Neural cell (in vitro differentiated cells): Measurements from ENCODE around the gene XG.

Source experiments
- EP300 ChIP-seq: fragments of 450-650 bp; conservative IDR thresholded peaks from 2 replicates; pipeline ENCODE4 v1.6.1; 2014; ENCODE audit warnings: antibody characterized with exemption, mild to moderate bottlenecking, moderate library complexity; ENCODE audit not compliant: poor library complexity, severe bottlenecking
- MXI1 ChIP-seq: fragments of 450-650 bp; conservative IDR thresholded peaks from 2 replicates; pipeline ENCODE4 v1.6.1; 2014; ENCODE audit warnings: antibody characterized with exemption, mild to moderate bottlenecking; ENCODE audit not compliant: poor library complexity, severe bottlenecking
- POLR2AphosphoS5 ChIP-seq: IDR thresholded peaks from 2 replicates; pipeline ENCODE4 v1.6.1; 2012
- RAD21 ChIP-seq: fragments of 450-650 bp; conservative IDR thresholded peaks from 2 replicates; pipeline ENCODE4 v1.6.1; 2014; ENCODE audit warnings: antibody characterized with exemption, mild to moderate bottlenecking, moderate library complexity
- TF ChIP-seq, protein P1 (sequence below): IDR thresholded peaks from 2 replicates; pipeline ENCODE4 v1.6.1; 2012; ENCODE audit warnings: borderline replicate concordance
- TF ChIP-seq, protein P2 (sequence below): fragments of 450-650 bp; IDR thresholded peaks from 2 replicates; pipeline ENCODE4 v1.5.1; 2014; ENCODE audit warnings: antibody characterized with exemption, mild to moderate bottlenecking, moderate library complexity; ENCODE audit not compliant: poor library complexity, severe bottlenecking

- TF ChIP-seq EP300 (no peak), MXI1 (no peak), RAD21 (no peak), POLR2AphosphoS5 (no peak)
- TF ChIP-seq, protein P1, sequence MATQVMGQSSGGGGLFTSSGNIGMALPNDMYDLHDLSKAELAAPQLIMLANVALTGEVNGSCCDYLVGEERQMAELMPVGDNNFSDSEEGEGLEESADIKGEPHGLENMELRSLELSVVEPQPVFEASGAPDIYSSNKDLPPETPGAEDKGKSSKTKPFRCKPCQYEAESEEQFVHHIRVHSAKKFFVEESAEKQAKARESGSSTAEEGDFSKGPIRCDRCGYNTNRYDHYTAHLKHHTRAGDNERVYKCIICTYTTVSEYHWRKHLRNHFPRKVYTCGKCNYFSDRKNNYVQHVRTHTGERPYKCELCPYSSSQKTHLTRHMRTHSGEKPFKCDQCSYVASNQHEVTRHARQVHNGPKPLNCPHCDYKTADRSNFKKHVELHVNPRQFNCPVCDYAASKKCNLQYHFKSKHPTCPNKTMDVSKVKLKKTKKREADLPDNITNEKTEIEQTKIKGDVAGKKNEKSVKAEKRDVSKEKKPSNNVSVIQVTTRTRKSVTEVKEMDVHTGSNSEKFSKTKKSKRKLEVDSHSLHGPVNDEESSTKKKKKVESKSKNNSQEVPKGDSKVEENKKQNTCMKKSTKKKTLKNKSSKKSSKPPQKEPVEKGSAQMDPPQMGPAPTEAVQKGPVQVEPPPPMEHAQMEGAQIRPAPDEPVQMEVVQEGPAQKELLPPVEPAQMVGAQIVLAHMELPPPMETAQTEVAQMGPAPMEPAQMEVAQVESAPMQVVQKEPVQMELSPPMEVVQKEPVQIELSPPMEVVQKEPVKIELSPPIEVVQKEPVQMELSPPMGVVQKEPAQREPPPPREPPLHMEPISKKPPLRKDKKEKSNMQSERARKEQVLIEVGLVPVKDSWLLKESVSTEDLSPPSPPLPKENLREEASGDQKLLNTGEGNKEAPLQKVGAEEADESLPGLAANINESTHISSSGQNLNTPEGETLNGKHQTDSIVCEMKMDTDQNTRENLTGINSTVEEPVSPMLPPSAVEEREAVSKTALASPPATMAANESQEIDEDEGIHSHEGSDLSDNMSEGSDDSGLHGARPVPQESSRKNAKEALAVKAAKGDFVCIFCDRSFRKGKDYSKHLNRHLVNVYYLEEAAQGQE: no peak
- TF ChIP-seq, protein P2, sequence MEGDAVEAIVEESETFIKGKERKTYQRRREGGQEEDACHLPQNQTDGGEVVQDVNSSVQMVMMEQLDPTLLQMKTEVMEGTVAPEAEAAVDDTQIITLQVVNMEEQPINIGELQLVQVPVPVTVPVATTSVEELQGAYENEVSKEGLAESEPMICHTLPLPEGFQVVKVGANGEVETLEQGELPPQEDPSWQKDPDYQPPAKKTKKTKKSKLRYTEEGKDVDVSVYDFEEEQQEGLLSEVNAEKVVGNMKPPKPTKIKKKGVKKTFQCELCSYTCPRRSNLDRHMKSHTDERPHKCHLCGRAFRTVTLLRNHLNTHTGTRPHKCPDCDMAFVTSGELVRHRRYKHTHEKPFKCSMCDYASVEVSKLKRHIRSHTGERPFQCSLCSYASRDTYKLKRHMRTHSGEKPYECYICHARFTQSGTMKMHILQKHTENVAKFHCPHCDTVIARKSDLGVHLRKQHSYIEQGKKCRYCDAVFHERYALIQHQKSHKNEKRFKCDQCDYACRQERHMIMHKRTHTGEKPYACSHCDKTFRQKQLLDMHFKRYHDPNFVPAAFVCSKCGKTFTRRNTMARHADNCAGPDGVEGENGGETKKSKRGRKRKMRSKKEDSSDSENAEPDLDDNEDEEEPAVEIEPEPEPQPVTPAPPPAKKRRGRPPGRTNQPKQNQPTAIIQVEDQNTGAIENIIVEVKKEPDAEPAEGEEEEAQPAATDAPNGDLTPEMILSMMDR: no peak
Observed at GRCh38 chrX:2748171-2748814, 3.5 kb upstream of the XG start.
